ENCODE data around the gene CDCA4. TPM values are rescaled to one million over a fixed set of nuclear protein-coding genes. Genes with fewer than 3 reads are reported as not detected.

Gene CDCA4
- total RNA-seq, 1 experiment from 2014 or later = 98.0 TPM

- Histone ChIP-seq H3K36me3 (no peaks in the 10 kb centered on the region), H3K4me3 (no peak overlapping the region), H3K4me1 (peaks cover 34% of the 10 kb centered on the region), H3K9me3 (replicated peaks) (no peaks in the 10 kb centered on the region), H3K27me3 (peaks cover 15% of the 10 kb centered on the region), H3K27ac (no peak overlapping the region)
- peak; percentile 35 to 52 for DNase-seq
These were observed 45.2 kb downstream of the CDCA4 start for GRCh38 chr14:104975481-104976197.

GRCh38 chr14:104974665-104975390, 46.1 kb downstream of the CDCA4 start:
- no peaks in the 10 kb centered on the region for H3K9me3 ChIP-seq (replicated peaks)
- H3K4me1 ChIP-seq = peaks cover 42% of the 10 kb centered on the region
- H3K27me3 ChIP-seq = peaks cover 15% of the 10 kb centered on the region
- no peak overlapping the region for H3K4me3 ChIP-seq
- H3K27ac ChIP-seq = no peak overlapping the region
- H3K36me3 ChIP-seq = no peaks in the 10 kb centered on the region
- peak in 1 of 2 experiments; percentile 1 for DNase-seq

- no peak overlapping the region for H3K27ac ChIP-seq
- H3K9me3 ChIP-seq (replicated peaks) = no peaks in the 10 kb centered on the region
- no peak overlapping the region for H3K4me3 ChIP-seq
- H3K27me3 ChIP-seq = peaks cover 12% of the 10 kb centered on the region
- peaks cover 47% of the 10 kb centered on the region for H3K4me1 ChIP-seq
- no peak for DNase-seq
- no peaks in the 10 kb centered on the region for H3K36me3 ChIP-seq
These were observed 46.7 kb downstream of the CDCA4 start for GRCh38 chr14:104974146-104974541.

GRCh38 chr14:104973385-104974145, 47.3 kb downstream of the CDCA4 start:
- Histone ChIP-seq H3K4me1 (peaks cover 53% of the 10 kb centered on the region), H3K27me3 (peaks cover 12% of the 10 kb centered on the region), H3K9me3 (replicated peaks) (no peaks in the 10 kb centered on the region), H3K27ac (peak overlapping the region; percentile 37), H3K4me3 (no peak overlapping the region), H3K36me3 (no peaks in the 10 kb centered on the region)
- DNase-seq = peak in 1 of 2 experiments; percentile 57

GRCh38 chr14:104973135-104973384, 47.8 kb downstream of the CDCA4 start:
- H3K27ac ChIP-seq = peak overlapping the region; percentile 37
- H3K27me3 ChIP-seq = peaks cover 12% of the 10 kb centered on the region
- no peak overlapping the region for H3K4me3 ChIP-seq
- peak; percentile 77 to 85 for DNase-seq
- no peaks in the 10 kb centered on the region for H3K9me3 ChIP-seq (replicated peaks)
- peaks cover 57% of the 10 kb centered on the region for H3K4me1 ChIP-seq
- H3K36me3 ChIP-seq = no peaks in the 10 kb centered on the region

- H3K27me3 ChIP-seq = peaks cover 10% of the 10 kb centered on the region
- no peak overlapping the region for H3K4me3 ChIP-seq
- DNase-seq = no peak
- no peaks in the 10 kb centered on the region for H3K9me3 ChIP-seq (replicated peaks)
- H3K4me1 ChIP-seq = peaks cover 57% of the 10 kb centered on the region
- H3K27ac ChIP-seq = peak overlapping the region; percentile 37
- no peaks in the 10 kb centered on the region for H3K36me3 ChIP-seq
These were observed 48.4 kb downstream of the CDCA4 start for GRCh38 chr14:104972301-104973134.

GRCh38 chr14:104971447-104972240, 49.2 kb downstream of the CDCA4 start:
- Histone ChIP-seq H3K36me3 (no peaks in the 10 kb centered on the region), H3K27me3 (peaks cover under 1% of the 10 kb centered on the region; the same call in 1 of the 2 replicates), H3K27ac (no peak overlapping the region), H3K9me3 (replicated peaks) (no peaks in the 10 kb centered on the region), H3K4me3 (no peak overlapping the region), H3K4me1 (peaks cover 57% of the 10 kb centered on the region)
- DNase-seq = no peak

GRCh38 chr14:104970231-104971068, 50.4 kb downstream of the CDCA4 start:
- peak overlapping the region; percentile 44 for H3K27ac ChIP-seq
- no peaks in the 10 kb centered on the region for H3K36me3 ChIP-seq
- no peaks in the 10 kb centered on the region; the same call in 1 of the 2 replicates for H3K27me3 ChIP-seq
- H3K4me1 ChIP-seq = peaks cover 53% of the 10 kb centered on the region
- H3K4me3 ChIP-seq = peak overlapping the region; percentile 10
- peak; percentile 88 to 90 for DNase-seq
- H3K9me3 ChIP-seq (replicated peaks) = no peaks in the 10 kb centered on the region

- Histone ChIP-seq H3K9me3 (replicated peaks) (no peaks in the 10 kb centered on the region), H3K4me1 (peaks cover 53% of the 10 kb centered on the region), H3K27me3 (no peaks in the 10 kb centered on the region; the same call in 1 of the 2 replicates), H3K36me3 (no peaks in the 10 kb centered on the region), H3K27ac (no peak overlapping the region), H3K4me3 (peak overlapping the region; percentile 10)
- DNase-seq = no peak
These were observed 51.1 kb downstream of the CDCA4 start for GRCh38 chr14:104969741-104970230.

GRCh38 chr14:104968541-104969401, 52.1 kb downstream of the CDCA4 start:
- no peak overlapping the region for H3K4me3 ChIP-seq
- H3K9me3 ChIP-seq (replicated peaks) = no peaks in the 10 kb centered on the region
- H3K36me3 ChIP-seq = no peaks in the 10 kb centered on the region
- no peaks in the 10 kb centered on the region; the same call in 1 of the 2 replicates for H3K27me3 ChIP-seq
- no peak overlapping the region for H3K27ac ChIP-seq
- H3K4me1 ChIP-seq = peaks cover 47% of the 10 kb centered on the region
- no peak for DNase-seq

- Histone ChIP-seq H3K27ac (no peak overlapping the region), H3K9me3 (replicated peaks) (no peaks in the 10 kb centered on the region), H3K27me3 (no peaks in the 10 kb centered on the region; the same call in 1 of the 2 replicates), H3K4me1 (peaks cover 41% of the 10 kb centered on the region), H3K36me3 (no peaks in the 10 kb centered on the region), H3K4me3 (peak overlapping the region; percentile 39)
- DNase-seq = peak; percentile 66 to 69
These were observed 52.7 kb downstream of the CDCA4 start for GRCh38 chr14:104968153-104968527.

Measured in SJCRH30 (cell line).